GM20000 (cell line): ENCODE measurements around the gene ERBB4.

Source experiments
- DNase-seq: peaks from one replicate; pipeline ENCODE4 v3.0.0; 2012; ENCODE audit warnings: low spot score
- TF ChIP-seq, protein P1 (sequence below): IDR thresholded peaks from 2 replicates; pipeline ENCODE4 v1.5.1; 2012; ENCODE audit warnings: mild to moderate bottlenecking, control low read depth; ENCODE audit errors: extremely low read depth, missing control alignments

The ERBB4 gene

DNA sequence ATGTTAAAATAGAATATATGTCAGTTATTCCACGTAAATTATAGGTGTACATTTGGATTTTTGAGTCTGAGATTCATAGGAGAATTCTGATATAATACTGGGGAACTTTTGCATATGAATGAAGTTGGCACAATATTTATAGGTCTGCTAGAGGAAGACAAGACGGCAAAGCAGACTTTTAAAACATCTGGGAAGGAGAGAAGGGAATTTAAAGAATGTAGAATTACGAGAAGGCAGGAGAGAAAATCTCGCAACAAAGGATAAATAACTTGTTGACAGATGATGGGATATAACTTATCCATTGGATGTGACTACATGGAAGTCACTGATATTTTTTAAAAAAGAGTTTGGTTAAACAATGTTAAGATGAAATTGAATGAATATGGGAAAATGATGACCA lies 615.6 kb downstream of the ERBB4 start:
- DNase-seq = no peak
- TF ChIP-seq, protein P1, sequence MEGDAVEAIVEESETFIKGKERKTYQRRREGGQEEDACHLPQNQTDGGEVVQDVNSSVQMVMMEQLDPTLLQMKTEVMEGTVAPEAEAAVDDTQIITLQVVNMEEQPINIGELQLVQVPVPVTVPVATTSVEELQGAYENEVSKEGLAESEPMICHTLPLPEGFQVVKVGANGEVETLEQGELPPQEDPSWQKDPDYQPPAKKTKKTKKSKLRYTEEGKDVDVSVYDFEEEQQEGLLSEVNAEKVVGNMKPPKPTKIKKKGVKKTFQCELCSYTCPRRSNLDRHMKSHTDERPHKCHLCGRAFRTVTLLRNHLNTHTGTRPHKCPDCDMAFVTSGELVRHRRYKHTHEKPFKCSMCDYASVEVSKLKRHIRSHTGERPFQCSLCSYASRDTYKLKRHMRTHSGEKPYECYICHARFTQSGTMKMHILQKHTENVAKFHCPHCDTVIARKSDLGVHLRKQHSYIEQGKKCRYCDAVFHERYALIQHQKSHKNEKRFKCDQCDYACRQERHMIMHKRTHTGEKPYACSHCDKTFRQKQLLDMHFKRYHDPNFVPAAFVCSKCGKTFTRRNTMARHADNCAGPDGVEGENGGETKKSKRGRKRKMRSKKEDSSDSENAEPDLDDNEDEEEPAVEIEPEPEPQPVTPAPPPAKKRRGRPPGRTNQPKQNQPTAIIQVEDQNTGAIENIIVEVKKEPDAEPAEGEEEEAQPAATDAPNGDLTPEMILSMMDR = no peak

DNA sequence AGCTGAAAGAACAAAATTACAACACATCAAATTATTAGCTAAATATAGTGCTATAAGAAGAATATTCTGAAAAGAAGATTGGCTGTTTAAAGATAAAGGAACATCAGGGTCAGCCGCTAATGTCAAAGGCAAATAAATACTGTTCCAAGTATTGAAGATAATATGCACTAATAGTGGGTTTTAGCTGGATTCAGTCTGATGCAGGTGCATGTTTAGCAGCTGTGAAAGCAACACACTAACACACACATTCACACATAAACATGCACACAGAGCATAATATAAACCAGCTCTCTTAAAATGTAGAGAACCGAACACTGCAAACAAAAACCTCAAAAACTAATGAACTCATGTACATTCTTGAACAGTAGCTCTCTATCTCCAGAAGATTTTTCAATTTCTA lies 634.6 kb downstream of the ERBB4 start:
- DNase-seq = no peak
- TF ChIP-seq, protein P1 = no peak

DNA sequence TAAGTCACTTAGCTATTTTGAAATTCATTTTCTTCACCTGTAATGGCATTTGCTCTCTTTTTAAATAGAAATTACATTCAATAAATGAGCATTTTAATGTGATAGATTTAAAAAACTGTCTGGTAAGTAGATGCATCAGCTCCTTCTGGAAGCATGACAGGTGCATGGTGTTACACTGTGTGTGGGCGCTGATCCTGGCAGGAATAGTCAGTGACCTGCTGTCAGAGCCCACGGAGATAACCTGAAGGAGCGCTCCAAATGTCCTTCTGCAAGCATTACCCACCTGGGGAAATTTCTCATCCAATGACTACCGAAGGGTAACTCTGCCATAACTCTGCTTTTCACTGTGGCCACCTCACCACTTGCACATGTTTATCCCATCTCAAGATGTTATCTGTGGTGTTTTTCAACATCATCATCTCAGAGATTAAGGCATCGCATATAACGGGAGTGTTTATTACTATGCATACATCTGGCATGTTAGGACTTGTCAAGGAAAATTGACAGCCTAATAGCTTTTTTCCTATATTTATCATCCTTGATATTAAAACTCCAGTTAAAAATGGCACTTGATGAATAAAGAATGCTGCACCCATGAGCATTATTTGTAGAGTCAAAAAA lies 637.3 kb downstream of the ERBB4 start:
- TF ChIP-seq, protein P1 = no peak
- DNase-seq = no peak

DNA sequence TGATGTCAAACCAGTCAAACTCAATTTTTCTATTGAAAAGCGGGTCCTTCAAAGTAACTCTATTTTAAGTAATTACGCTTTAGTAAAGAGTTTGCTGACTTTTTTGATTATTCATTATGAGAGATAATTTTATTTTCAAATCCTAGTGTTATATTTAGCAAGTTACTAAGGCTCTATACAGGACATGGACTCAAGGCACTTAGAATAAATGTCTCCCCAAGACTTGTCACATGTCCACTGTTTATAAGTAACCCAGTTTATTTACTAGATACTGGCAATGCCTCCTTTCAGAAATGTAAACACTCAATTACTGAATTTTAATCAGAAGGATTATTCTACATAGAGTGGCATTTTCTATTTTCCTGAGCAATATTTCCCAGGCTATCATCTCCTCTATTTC lies 638.1 kb downstream of the ERBB4 start:
- TF ChIP-seq, protein P1 = no peak
- DNase-seq = no peak

DNA sequence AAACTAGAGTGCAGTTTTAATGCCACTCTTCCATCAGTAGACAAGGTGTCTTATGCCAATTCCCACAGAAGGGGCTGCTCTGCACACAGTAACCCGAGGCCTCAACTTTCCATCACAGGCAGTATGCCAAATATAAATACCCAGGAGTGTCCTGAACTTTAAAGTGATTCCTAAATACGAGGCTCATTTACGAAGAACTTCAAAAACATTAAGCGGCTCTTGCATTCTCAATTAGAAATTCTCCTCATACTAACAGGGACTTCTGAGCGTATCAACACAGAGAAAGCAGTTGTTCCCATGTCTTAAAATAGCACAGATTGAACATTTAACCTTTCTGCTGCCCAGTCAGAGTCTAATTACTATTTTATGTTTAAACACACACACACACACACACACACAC lies 638.6 kb downstream of the ERBB4 start:
- no peak for DNase-seq
- TF ChIP-seq, protein P1 = no peak

DNA sequence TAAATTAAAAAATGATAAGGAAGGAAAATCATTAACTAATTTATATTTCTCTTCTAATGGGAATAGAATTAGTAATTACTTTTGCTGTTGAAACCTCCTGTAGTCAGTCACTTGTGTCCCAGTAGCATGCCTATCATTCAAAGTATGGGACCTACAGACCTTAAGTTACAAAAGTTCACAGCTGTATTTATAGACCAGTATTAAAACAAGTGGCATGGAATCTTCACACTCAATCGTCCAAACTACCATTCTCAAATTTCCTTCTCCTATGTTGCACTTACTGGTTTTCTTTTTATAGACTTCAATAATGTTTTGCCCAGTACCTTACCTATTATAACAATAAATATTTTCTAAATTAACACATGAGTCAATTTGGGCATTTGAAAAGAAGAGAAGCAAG lies 639.9 kb downstream of the ERBB4 start:
- no peak for DNase-seq
- TF ChIP-seq, protein P1 = no peak

DNA sequence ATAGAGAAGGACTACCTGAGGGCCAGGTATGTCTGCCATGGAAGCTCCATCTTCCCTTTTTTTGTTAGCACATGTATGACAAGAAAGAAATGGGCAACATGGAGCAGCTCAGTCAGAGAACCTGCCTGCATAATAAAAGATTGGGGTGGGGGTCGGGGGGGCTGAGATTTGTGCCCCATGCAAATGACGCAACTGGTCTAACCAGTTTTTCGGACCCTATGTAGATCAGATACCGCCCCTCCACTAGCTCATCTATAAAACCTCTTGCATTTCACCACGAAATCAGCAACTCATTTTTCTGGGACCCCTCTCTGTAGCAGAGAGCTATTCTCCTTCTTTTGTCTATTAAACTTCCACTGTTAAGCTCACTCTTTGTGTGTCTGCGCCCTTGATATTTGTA lies 657.2 kb downstream of the ERBB4 start:
- TF ChIP-seq, protein P1 = no peak
- no peak for DNase-seq

DNA sequence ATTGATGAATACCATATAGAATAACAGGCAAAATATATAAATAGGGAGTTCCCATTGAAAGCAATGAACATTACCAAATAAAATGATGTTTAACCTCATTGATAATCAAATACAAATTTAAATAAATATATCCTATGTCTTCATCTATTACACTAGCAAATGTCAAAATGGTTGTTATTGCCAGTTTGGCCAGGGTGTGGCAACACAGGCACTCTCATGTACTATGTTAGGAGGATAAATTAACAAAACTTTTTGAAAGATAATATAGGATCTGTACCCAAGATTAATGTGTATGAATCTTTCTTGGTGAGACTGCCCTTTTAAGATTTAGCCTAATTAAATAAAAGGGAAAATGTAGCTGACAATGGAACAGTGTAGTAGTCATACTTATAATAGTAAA lies 659.3 kb downstream of the ERBB4 start:
- no peak for DNase-seq
- TF ChIP-seq, protein P1 = peak; percentile 4
